Mucosa of descending colon (tissue), 3 donors: Measurements from ENCODE around the gene RABEP2. TPM values are rescaled to one million over a fixed set of nuclear protein-coding genes. Genes with fewer than 3 reads are reported as not detected.
"Not testable (repeated sequence)": the region's sequence is repeated elsewhere in the genome, so short reads cannot be mapped to it uniquely, and the experiment has no call there.

Source experiments
- ATAC-seq: fragments of 200-7000 bp; cut with Tn5 transposase; one replicate; pipeline ENCODE4 v1.9.1; 2020; ENCODE audit warnings: mild to moderate bottlenecking, moderate library complexity
- DNase-seq, 3 donors: peaks; one replicate each; pipeline ENCODE4 v3.0.0-alpha.2; 2020
- H3K36me3 ChIP-seq: fragments of 200-600 bp; one replicate; pipeline ENCODE4 v1.8.0; 2021; ENCODE audit warnings: low read depth, mild to moderate bottlenecking
- H3K4me1 ChIP-seq: fragments of 200-600 bp; one replicate; pipeline ENCODE4 v1.8.0; 2021; ENCODE audit warnings: low read depth, mild to moderate bottlenecking
- H3K4me3 ChIP-seq: fragments of 200-600 bp; one replicate; pipeline ENCODE4 v1.8.0; 2021; ENCODE audit warnings: mild to moderate bottlenecking
- H3K9me3 ChIP-seq: fragments of 200-600 bp; one replicate; pipeline ENCODE4 v1.8.0; 2021; ENCODE audit warnings: mild to moderate bottlenecking
- CTCF ChIP-seq: fragments of 200-600 bp; IDR thresholded peaks from one replicate; pipeline ENCODE4 v1.8.0; 2022; ENCODE audit warnings: antibody characterized with exemption, mild to moderate bottlenecking
- intact Hi-C, 2 donors: fragments of 100-400 bp; cut with DNase I in 1 of 2; cut with micrococcal nuclease in 1 of 2; formaldehyde crosslinking; loops; one replicate each; pipeline versions ENCODE4 v1.11.0 to v1.11.1; 2022; cut with DNase I, micrococcal nuclease
- total RNA-seq, 3 donors: library from RNA; stranded (reverse); fragmentation: NEBNext Ultra II Directional in 2 of 3; extraction: Animal tissue kit (Norgen Biotek cat#: 25700) in 2 of 3; gene quantifications; one replicate each; pipeline versions ENCODE4 v1.2.1 to v1.2.4, GENCODE V29; 2021 to 2023
- donor health status: DM: no; HTN: no; CAD: no; lungs with moderate emphysema.
- donor health status: DM: no; HTN: no; CAD: no.
- donor health status: DM: no; HTN: yes; CAD: no.

Gene RABEP2
- total RNA-seq, 3 donors from 2014 or later = 35.1 to 43.2 (median 35.7) TPM

DNA sequence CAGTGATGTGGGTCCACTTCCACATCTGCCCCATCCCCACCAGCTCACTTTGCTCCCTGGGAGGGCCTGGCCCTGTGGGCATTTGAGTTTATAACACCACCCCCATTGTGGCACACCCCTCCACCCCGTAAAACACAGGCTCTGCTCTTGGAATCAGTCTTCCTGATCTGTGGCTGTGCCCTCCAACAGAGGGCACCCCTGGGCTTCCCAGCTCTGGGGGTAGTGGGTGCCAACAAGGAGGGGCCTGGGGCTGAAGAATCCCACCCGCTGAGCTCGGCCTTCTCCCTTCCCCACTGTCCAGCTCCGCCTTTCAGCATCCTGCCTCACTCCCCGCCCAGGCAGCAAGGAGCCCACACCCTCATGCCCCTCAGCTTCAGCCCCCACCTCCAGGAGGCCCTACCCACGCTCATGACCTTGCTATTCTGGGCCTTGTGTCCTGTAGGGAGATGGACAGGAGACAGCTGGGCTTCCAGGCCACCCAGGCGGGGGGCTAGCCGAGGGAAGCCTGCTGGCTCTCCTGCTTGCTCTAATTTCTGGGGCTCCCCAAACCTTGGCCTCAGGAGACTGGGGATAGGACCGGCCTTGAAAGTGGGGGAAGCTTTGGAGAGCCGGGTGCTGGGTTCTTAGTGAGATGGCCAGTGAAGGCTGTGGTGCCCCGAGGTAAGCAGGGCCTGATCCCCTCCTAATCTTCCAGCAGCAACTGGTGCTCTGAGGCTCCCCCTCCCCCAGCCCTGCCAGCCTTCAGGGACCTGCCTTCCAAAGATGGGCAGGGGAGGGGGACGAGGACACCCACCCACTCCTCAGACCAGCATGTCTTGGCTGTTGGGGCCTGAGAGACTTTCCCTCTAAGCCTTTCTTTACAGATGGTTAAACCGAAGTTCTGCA is 49.7 kb downstream of the RABEP2 start:
- Histone ChIP-seq H3K4me1 (peaks cover 10% of the 10 kb centered on the region), H3K36me3 (no peaks in the 10 kb centered on the region), H3K4me3 (no peak overlapping the region), H3K9me3 (no peaks in the 10 kb centered on the region)
- intact Hi-C loops = no loop called here
- TF ChIP-seq CTCF = no peak
- DNase-seq (no peak), ATAC-seq (no peak)

- no peaks in the 10 kb centered on the region for H3K9me3 ChIP-seq
- DNase-seq = no peak
- ATAC-seq = no peak
- intact Hi-C loops = no loop called here
- H3K36me3 ChIP-seq = no peaks in the 10 kb centered on the region
- peaks cover 5% of the 10 kb centered on the region for H3K4me1 ChIP-seq
- no peak for TF ChIP-seq CTCF
- no peak overlapping the region for H3K4me3 ChIP-seq
Measured at GRCh38 chr16:28874406-28874805, 50.6 kb downstream of the RABEP2 start.

- Histone ChIP-seq H3K9me3 (no peaks in the 10 kb centered on the region), H3K4me3 (no peak overlapping the region), H3K4me1 (no peaks in the 10 kb centered on the region), H3K36me3 (no peaks in the 10 kb centered on the region)
- ATAC-seq (peak; percentile 67), DNase-seq (peak in 2 of 3 donors; percentile 35 to 53)
- intact Hi-C loops = no loop called here
- TF ChIP-seq CTCF = peak; percentile 61
Measured at GRCh38 chr16:28873543-28874201, 51.4 kb downstream of the RABEP2 start.

GRCh38 chr16:28872952-28873351 is 52.1 kb downstream of the RABEP2 start:
- no peak for TF ChIP-seq CTCF
- intact Hi-C loops = no loop called here
- no peaks in the 10 kb centered on the region for H3K36me3 ChIP-seq
- ATAC-seq = no peak
- H3K4me3 ChIP-seq = no peak overlapping the region
- H3K9me3 ChIP-seq = no peaks in the 10 kb centered on the region
- no peak for DNase-seq
- H3K4me1 ChIP-seq = no peaks in the 10 kb centered on the region

DNA sequence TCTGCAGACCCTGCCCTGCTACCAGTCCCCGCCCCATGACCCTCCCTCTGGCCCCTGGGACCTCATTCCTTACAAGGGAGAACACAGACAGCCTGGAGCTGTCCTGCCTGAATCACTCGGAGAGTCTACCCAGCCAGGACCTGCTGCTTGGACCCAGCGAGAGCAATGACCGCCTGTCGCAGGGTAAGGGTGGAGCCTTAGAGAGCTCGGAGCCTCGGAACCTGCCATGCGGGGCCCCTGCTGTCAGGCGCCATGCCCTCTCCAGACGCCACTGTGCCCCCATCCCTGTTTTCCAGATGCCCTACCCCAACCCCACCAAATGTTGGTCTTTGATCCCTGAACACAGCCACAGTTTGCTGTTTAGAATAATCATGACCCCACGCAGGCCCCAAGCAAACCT is 55.8 kb downstream of the RABEP2 start:
- Histone ChIP-seq H3K9me3 (no peaks in the 10 kb centered on the region), H3K4me1 (peaks cover 11% of the 10 kb centered on the region), H3K4me3 (no peak overlapping the region), H3K36me3 (no peaks in the 10 kb centered on the region)
- ATAC-seq (no peak), DNase-seq (no peak)
- no peak for TF ChIP-seq CTCF
- intact Hi-C loops = no loop called here

DNA sequence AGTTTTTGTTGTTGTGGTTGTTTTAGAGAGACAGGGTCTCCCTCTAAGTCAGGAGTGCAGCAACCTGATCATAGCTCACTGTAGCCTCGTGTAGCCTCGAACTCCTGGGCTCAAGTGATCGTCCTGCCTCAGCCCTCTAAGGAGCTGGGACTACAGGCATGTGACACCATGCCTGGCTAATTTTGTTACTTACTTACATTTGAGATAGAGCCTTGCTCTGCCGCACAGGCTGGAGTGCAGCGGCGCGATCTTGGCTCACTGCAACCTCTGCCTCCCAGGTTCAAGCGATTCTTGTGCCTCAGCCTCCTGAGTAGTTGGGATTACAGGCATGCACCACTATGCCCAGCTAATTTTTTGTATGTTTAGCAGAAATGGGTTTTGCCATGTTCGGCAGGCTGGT is 57.4 kb downstream of the RABEP2 start:
- H3K9me3 ChIP-seq, intact Hi-C loops, DNase-seq, H3K4me3 ChIP-seq, ATAC-seq, H3K36me3 ChIP-seq: not testable (repeated sequence)
- H3K4me1 ChIP-seq = peaks cover 11% of the 10 kb centered on the region
